ENCODE data around the gene TTLL11.

TTLL11 gene

GRCh38 chr9:122051351-122052321, 41.5 kb downstream of the TTLL11 start:
- DNase-seq (ENCODE audit: low spot score): no peak

- no peak for DNase-seq (ENCODE audit: low spot score)
Measured at GRCh38 chr9:122050167-122050566, 42.9 kb downstream of the TTLL11 start.

- DNase-seq (ENCODE audit: low spot score): no peak
Measured at GRCh38 chr9:122042056-122042455, 51.1 kb downstream of the TTLL11 start.

GRCh38 chr9:122040561-122041242, 52.4 kb downstream of the TTLL11 start:
- DNase-seq (ENCODE audit: low spot score): no peak

GRCh38 chr9:122039234-122039633, 53.9 kb downstream of the TTLL11 start:
- DNase-seq (ENCODE audit: low spot score): no peak

GRCh38 chr9:122036988-122037387, 56.1 kb downstream of the TTLL11 start:
- peak; percentile 43 for DNase-seq (ENCODE audit: low spot score)

- no peak for DNase-seq (ENCODE audit: low spot score)
Measured at GRCh38 chr9:122036408-122036807, 56.7 kb downstream of the TTLL11 start.

- no peak for DNase-seq (ENCODE audit: low spot score)
Measured at GRCh38 chr9:122033775-122034373, 59.2 kb downstream of the TTLL11 start.

- DNase-seq (ENCODE audit: low spot score): no peak
Measured at GRCh38 chr9:122032346-122032745, 60.8 kb downstream of the TTLL11 start.

- DNase-seq (ENCODE audit: low spot score): no peak
Measured at GRCh38 chr9:122031776-122032175, 61.3 kb downstream of the TTLL11 start.

- no peak for DNase-seq (ENCODE audit: low spot score)
Measured at GRCh38 chr9:122031157-122031556, 62.0 kb downstream of the TTLL11 start.

- DNase-seq (ENCODE audit: low spot score): no peak
Measured at GRCh38 chr9:122030357-122030756, 62.8 kb downstream of the TTLL11 start.

- DNase-seq (ENCODE audit: low spot score): peak; percentile 66
Measured at GRCh38 chr9:122029898-122030297, 63.2 kb downstream of the TTLL11 start.

- no peak for DNase-seq (ENCODE audit: low spot score)
Measured at GRCh38 chr9:122028089-122028488, 65.0 kb downstream of the TTLL11 start.

GRCh38 chr9:122020398-122020797, 72.7 kb downstream of the TTLL11 start:
- DNase-seq (ENCODE audit: low spot score): no peak

- DNase-seq (ENCODE audit: low spot score): no peak
Measured at GRCh38 chr9:122016744-122017143, 76.4 kb downstream of the TTLL11 start.

- DNase-seq (ENCODE audit: low spot score): no peak
Measured at GRCh38 chr9:122016309-122016708, 76.8 kb downstream of the TTLL11 start.

- no peak for DNase-seq (ENCODE audit: low spot score)
Measured at GRCh38 chr9:122015170-122015821, 77.8 kb downstream of the TTLL11 start.

GRCh38 chr9:122011818-122012498, 81.2 kb downstream of the TTLL11 start:
- DNase-seq (ENCODE audit: low spot score): no peak

- DNase-seq (ENCODE audit: low spot score): no peak
Measured at GRCh38 chr9:122008559-122008958, 84.5 kb downstream of the TTLL11 start.

- no peak for DNase-seq (ENCODE audit: low spot score)
Measured at GRCh38 chr9:122007837-122008236, 85.3 kb downstream of the TTLL11 start.

GRCh38 chr9:122005597-122005996, 87.5 kb downstream of the TTLL11 start:
- peak; percentile 45 for DNase-seq (ENCODE audit: low spot score)

Measured in RKO (cell line).